Measurements from ENCODE around the gene DPP9. TPM values are rescaled to one million over a fixed set of nuclear protein-coding genes. Genes with fewer than 3 reads are reported as not detected.

Gene DPP9
- total RNA-seq, 2 donors from 2014 or later: 67.9 to 73.8 TPM

GRCh38 chr19:4738734-4739133, 15.1 kb upstream of the DPP9 start:
- Histone ChIP-seq H3K4me3 (no peak overlapping the region), H3K36me3 (no peaks in the 10 kb centered on the region), H3K4me1 (ENCODE audit: control insufficient read depth in 1 of 2, low read depth in 2 of 2) (no peaks in the 10 kb centered on the region), H3K27me3 (replicated peaks; ENCODE audit: insufficient read depth) (no peaks in the 10 kb centered on the region), H3K9me3 (no peaks in the 10 kb centered on the region), H3K27ac (no peak overlapping the region)
- no peak for ATAC-seq (ENCODE audit: insufficient number of reproducible peaks, low FRiP score, low read depth)
- no peak for DNase-seq (ENCODE audit: low spot score)
- TF ChIP-seq CTCF (IDR thresholded peaks at IDR 0.05): no peak

- H3K9me3 ChIP-seq: no peaks in the 10 kb centered on the region
- TF ChIP-seq CTCF (IDR thresholded peaks at IDR 0.05): no peak
- H3K27me3 ChIP-seq (replicated peaks; ENCODE audit: insufficient read depth): no peaks in the 10 kb centered on the region
- H3K36me3 ChIP-seq: no peaks in the 10 kb centered on the region
- H3K4me1 ChIP-seq (ENCODE audit: control insufficient read depth in 1 of 2, low read depth in 2 of 2): no peaks in the 10 kb centered on the region
- H3K4me3 ChIP-seq: no peak overlapping the region
- H3K27ac ChIP-seq: no peak overlapping the region
- ATAC-seq (ENCODE audit: insufficient number of reproducible peaks, low FRiP score, low read depth) (no peak), DNase-seq (ENCODE audit: low spot score) (no peak)
Measured at GRCh38 chr19:4737955-4738600, 14.4 kb upstream of the DPP9 start.

- Histone ChIP-seq H3K36me3 (no peaks in the 10 kb centered on the region), H3K27ac (no peak overlapping the region), H3K4me3 (no peak overlapping the region), H3K9me3 (no peaks in the 10 kb centered on the region), H3K4me1 (ENCODE audit: control insufficient read depth in 1 of 2, low read depth in 2 of 2) (no peaks in the 10 kb centered on the region), H3K27me3 (replicated peaks; ENCODE audit: insufficient read depth) (no peaks in the 10 kb centered on the region)
- DNase-seq (ENCODE audit: low spot score): no peak
- no peak for ATAC-seq (ENCODE audit: insufficient number of reproducible peaks, low FRiP score, low read depth)
- no peak for TF ChIP-seq CTCF (IDR thresholded peaks at IDR 0.05)
Measured at GRCh38 chr19:4733755-4734345, 10.2 kb upstream of the DPP9 start.

GRCh38 chr19:4732680-4733114, 9.1 kb upstream of the DPP9 start:
- no peaks in the 10 kb centered on the region for H3K4me1 ChIP-seq (ENCODE audit: control insufficient read depth in 1 of 2, low read depth in 2 of 2)
- H3K27ac ChIP-seq: no peak overlapping the region
- H3K27me3 ChIP-seq (replicated peaks; ENCODE audit: insufficient read depth): no peaks in the 10 kb centered on the region
- peak; percentile 69 for TF ChIP-seq CTCF (IDR thresholded peaks at IDR 0.05)
- ATAC-seq (ENCODE audit: insufficient number of reproducible peaks, low FRiP score, low read depth): peak; percentile 69
- H3K36me3 ChIP-seq: no peaks in the 10 kb centered on the region
- DNase-seq (ENCODE audit: low spot score): no peak
- H3K4me3 ChIP-seq: peak overlapping the region; percentile 20
- H3K9me3 ChIP-seq: no peaks in the 10 kb centered on the region

GRCh38 chr19:4730740-4731171, 7.1 kb upstream of the DPP9 start:
- no peak overlapping the region for H3K27ac ChIP-seq
- peak; percentile 20 for TF ChIP-seq CTCF (IDR thresholded peaks at IDR 0.05)
- H3K36me3 ChIP-seq: no peaks in the 10 kb centered on the region
- ATAC-seq (ENCODE audit: insufficient number of reproducible peaks, low FRiP score, low read depth) (no peak), DNase-seq (ENCODE audit: low spot score) (no peak)
- no peaks in the 10 kb centered on the region for H3K9me3 ChIP-seq
- H3K4me3 ChIP-seq: no peak overlapping the region
- no peaks in the 10 kb centered on the region for H3K4me1 ChIP-seq (ENCODE audit: control insufficient read depth in 1 of 2, low read depth in 2 of 2)
- no peaks in the 10 kb centered on the region for H3K27me3 ChIP-seq (replicated peaks; ENCODE audit: insufficient read depth)

Measured in thoracic aorta (tissue), 2 donors.